Measurements from ENCODE around the gene MZT2A.
"Not testable (repeated sequence)": the region's sequence is repeated elsewhere in the genome, so short reads cannot be mapped to it uniquely, and the experiment has no call there.

- not testable (repeated sequence) for TF ChIP-seq POLR2A, EP300 (IDR thresholded peaks at IDR 0.05)
Observed at GRCh38 chr2:131531547-131532185, 39.5 kb upstream of the MZT2A start.

Measured in gastroesophageal sphincter (tissue), 2 donors.